Neural progenitor cell (in vitro differentiated cells): ENCODE measurements around the gene CROCC2. TPM values are rescaled to one million over a fixed set of nuclear protein-coding genes. Genes with fewer than 3 reads are reported as not detected.

Source experiments
- DNase-seq: peaks from one replicate; pipeline ENCODE4 v3.0.0-alpha.2; 2016; ENCODE audit warnings: low spot score
- H2AFZ ChIP-seq: fragments of 200-600 bp; sonication (generic); replicated peaks from 2 replicates; pipeline ENCODE4 v1.6.1; 2016; ENCODE audit warnings: antibody characterized with exemption
- H3F3A ChIP-seq: fragments of 200-600 bp; sonication (generic); 2 replicates; pipeline ENCODE4 v1.6.1; 2016; ENCODE audit warnings: antibody characterized with exemption, low read depth
- H3K27ac ChIP-seq: fragments of 200-600 bp; sonication (generic); 2 replicates; pipeline ENCODE4 v1.5.1; 2016; ENCODE audit warnings: mild to moderate bottlenecking
- H3K27me3 ChIP-seq: fragments of 200-600 bp; sonication (generic); 2 replicates; pipeline ENCODE4 v1.6.1; 2016; ENCODE audit warnings: mild to moderate bottlenecking, moderate library complexity
- H3K36me3 ChIP-seq: fragments of 200-600 bp; sonication (generic); 2 replicates; pipeline ENCODE4 v1.5.1; 2016
- H3K4me1 ChIP-seq: fragments of 200-600 bp; sonication (generic); 2 replicates; pipeline ENCODE4 v1.6.1; 2016; ENCODE audit warnings: mixed run types
- H3K4me2 ChIP-seq: fragments of 200-600 bp; sonication (generic); 2 replicates; pipeline ENCODE4 v1.6.1; 2016
- H3K4me3 ChIP-seq: fragments of 200-600 bp; sonication (generic); 2 replicates; pipeline ENCODE4 v1.5.1; 2016
- H3K79me2 ChIP-seq: fragments of 200-600 bp; sonication (generic); 2 replicates; pipeline ENCODE4 v1.6.1; 2016; ENCODE audit warnings: low read depth
- H3K9ac ChIP-seq: fragments of 200-600 bp; sonication (generic); 2 replicates; pipeline ENCODE4 v1.6.1; 2016
- H3K9me3 ChIP-seq: fragments of 200-600 bp; sonication (generic); 2 replicates; pipeline ENCODE4 v1.5.1; 2016; ENCODE audit warnings: low read depth
- H4K20me1 ChIP-seq: fragments of 200-600 bp; sonication (generic); 2 replicates; pipeline ENCODE4 v1.6.1; 2016; ENCODE audit warnings: low read depth
- H3K27ac Mint-ChIP-seq: 3 replicates; pipeline ENCODE4 v1.8.0; 2021; ENCODE audit warnings: mixed read lengths
- H3K27me3 Mint-ChIP-seq: 2 replicates; pipeline ENCODE4 v1.8.0; 2022; ENCODE audit warnings: low read depth, mild to moderate bottlenecking, inconsistent platforms, moderate library complexity, mixed read lengths; ENCODE audit not compliant: insufficient read depth
- H3K36me3 Mint-ChIP-seq: 3 replicates; pipeline ENCODE4 v1.8.0; 2021; ENCODE audit warnings: mixed read lengths
- H3K4me1 Mint-ChIP-seq: 3 replicates; pipeline ENCODE4 v1.8.0; 2021; ENCODE audit warnings: mixed read lengths
- H3K4me3 Mint-ChIP-seq: 3 replicates; pipeline ENCODE4 v1.8.0; 2021; ENCODE audit warnings: mild to moderate bottlenecking, moderate library complexity, mixed read lengths
- H3K9me3 Mint-ChIP-seq: 3 replicates; pipeline ENCODE4 v1.8.0; 2020; ENCODE audit warnings: mixed read lengths
- CTCF ChIP-seq: fragments of 200-600 bp; sonication (generic); IDR thresholded peaks from 2 replicates; pipeline ENCODE4 v1.5.1; 2017; ENCODE audit warnings: antibody characterized with exemption, mild to moderate bottlenecking
- EZH2 ChIP-seq: fragments of 200-600 bp; sonication (generic); IDR thresholded peaks from 2 replicates; pipeline ENCODE4 v1.6.1; 2017; ENCODE audit warnings: antibody characterized with exemption, mild to moderate bottlenecking, moderate library complexity
- EZH2phosphoT487 ChIP-seq: fragments of 200-600 bp; sonication (generic); IDR thresholded peaks from 2 replicates; pipeline ENCODE4 v1.6.1; 2017; ENCODE audit warnings: antibody characterized with exemption
- total RNA-seq: library from RNA; depleted of rRNA; stranded (reverse); fragments of >200 nt; gene quantifications from 2 replicates; pipeline ENCODE4 v1.2.3, GENCODE V29; 2015; ENCODE audit warnings: low replicate concordance

The CROCC2 gene
- total RNA-seq, 1 donor from 2014 or later = not detected

GRCh38 chr2:240894836-240895558 is 11.1 kb upstream of the CROCC2 start:
- H3K4me3 ChIP-seq = no peak overlapping the region
- no peaks in the 10 kb centered on the region for H3K27me3 ChIP-seq
- Mint-ChIP-seq H3K36me3 (no peaks in the 10 kb centered on the region), H3K4me3 (no peak overlapping the region), H3K4me1 (peaks cover 4% of the 10 kb centered on the region), H3K27me3 (peaks cover 2% of the 10 kb centered on the region), H3K27ac (no peak overlapping the region), H3K9me3 (no peaks in the 10 kb centered on the region)
- no peak overlapping the region for H3K27ac ChIP-seq
- no peak overlapping the region for H3K9ac ChIP-seq
- no peaks in the 10 kb centered on the region for H3K79me2 ChIP-seq
- no peaks in the 10 kb centered on the region for H3K36me3 ChIP-seq
- no peak overlapping the region for H3K4me2 ChIP-seq
- no peaks in the 10 kb centered on the region for H3K9me3 ChIP-seq
- no peaks in the 10 kb centered on the region for H3K4me1 ChIP-seq
- H3F3A ChIP-seq = no peaks in the 10 kb centered on the region
- no peak for DNase-seq
- TF ChIP-seq EZH2 = no peak
- TF ChIP-seq CTCF = no peak
- no peak for TF ChIP-seq EZH2phosphoT487
- H2AFZ ChIP-seq = no peak overlapping the region
- no peaks in the 10 kb centered on the region for H4K20me1 ChIP-seq

GRCh38 chr2:240895656-240896388 is 10.3 kb upstream of the CROCC2 start, which contains the start of gene MAB21L4:
MAB21L4 (minus strand) TSS chr2:240896156; CDS start chr2:240895997, 159 bp downstream.
- Mint-ChIP-seq H3K4me3 (no peak within 1 kb of the TSS), H3K36me3 (no peaks in the 10 kb centered on the region), H3K9me3 (peaks cover 2% of the 10 kb centered on the region), H3K4me1 (peaks cover 4% of the 10 kb centered on the region), H3K27ac (no peak within 1 kb of the TSS), H3K27me3 (peaks cover 2% of the 10 kb centered on the region)
- no peak within 1 kb of the TSS for H3K4me3 ChIP-seq
- H3K9me3 ChIP-seq = no peaks in the 10 kb centered on the region
- H3K27me3 ChIP-seq = no peaks in the 10 kb centered on the region
- no peak for DNase-seq
- H3K9ac ChIP-seq = no peak within 1 kb of the TSS
- no peaks in the 10 kb centered on the region for H4K20me1 ChIP-seq
- H3K36me3 ChIP-seq = no peaks in the 10 kb centered on the region
- H3K4me2 ChIP-seq = no peak within 1 kb of the TSS
- H2AFZ ChIP-seq = no peak within 1 kb of the TSS
- H3K79me2 ChIP-seq = no peaks in the 10 kb centered on the region
- no peak for TF ChIP-seq EZH2phosphoT487
- H3K27ac ChIP-seq = no peak within 1 kb of the TSS
- H3F3A ChIP-seq = no peaks in the 10 kb centered on the region
- H3K4me1 ChIP-seq = no peaks in the 10 kb centered on the region

- Histone ChIP-seq H3F3A (no peaks in the 10 kb centered on the region), H4K20me1 (no peaks in the 10 kb centered on the region), H2AFZ (no peak overlapping the region), H3K4me3 (no peak overlapping the region), H3K4me1 (no peaks in the 10 kb centered on the region), H3K9ac (no peak overlapping the region), H3K4me2 (no peak overlapping the region), H3K27ac (no peak overlapping the region), H3K9me3 (no peaks in the 10 kb centered on the region), H3K79me2 (no peaks in the 10 kb centered on the region), H3K36me3 (no peaks in the 10 kb centered on the region), H3K27me3 (no peaks in the 10 kb centered on the region)
- Mint-ChIP-seq H3K4me1 (peaks cover 4% of the 10 kb centered on the region), H3K4me3 (no peak overlapping the region), H3K27me3 (peaks cover 2% of the 10 kb centered on the region), H3K9me3 (peaks cover 5% of the 10 kb centered on the region), H3K36me3 (no peaks in the 10 kb centered on the region), H3K27ac (no peak overlapping the region)
- DNase-seq = no peak
- TF ChIP-seq EZH2phosphoT487 (no peak), EZH2 (no peak), CTCF (no peak)
These were observed 9.7 kb upstream of the CROCC2 start for GRCh38 chr2:240896394-240896793.
